Kidney tubule cell (primary cell): Measurements from ENCODE around the gene CEACAM19.

ENCODE experiments used
- DNase-seq: peaks from one replicate; pipeline ENCODE4 v3.0.0-alpha.2; 2018; ENCODE audit warnings: low spot score

The CEACAM19 gene

DNA sequence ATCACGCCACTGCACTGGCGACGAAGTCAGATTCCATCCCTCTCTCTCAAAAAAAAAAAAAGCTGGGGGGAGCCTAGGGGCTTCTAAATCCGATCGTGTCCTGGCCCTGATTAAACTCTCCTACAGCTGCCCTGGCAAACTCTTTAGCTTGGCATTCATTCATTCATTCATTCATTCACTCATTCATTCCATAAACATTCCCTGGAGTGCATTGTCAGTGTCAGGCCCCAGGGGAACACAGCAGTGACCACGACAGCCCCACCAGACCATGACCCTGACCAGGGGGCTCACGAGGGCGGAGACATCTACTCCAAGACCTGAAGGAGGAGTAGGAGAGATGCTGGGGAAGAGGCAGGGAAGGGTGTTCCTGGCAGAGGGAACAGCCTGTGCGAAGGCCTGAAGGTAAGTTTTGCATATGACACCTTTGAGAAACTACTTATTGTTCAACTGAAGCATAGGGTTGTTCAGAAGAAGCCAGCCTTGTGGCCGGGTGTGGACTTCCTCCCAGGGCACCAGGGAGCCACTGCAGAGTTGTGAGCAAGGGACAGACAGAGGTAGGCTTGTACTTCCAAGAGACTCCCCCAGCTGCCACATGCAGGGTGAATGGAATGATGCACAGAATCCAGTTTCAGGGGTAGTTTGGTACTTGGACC is 52.1 kb downstream of the CEACAM19 start:
- no peak for DNase-seq

DNA sequence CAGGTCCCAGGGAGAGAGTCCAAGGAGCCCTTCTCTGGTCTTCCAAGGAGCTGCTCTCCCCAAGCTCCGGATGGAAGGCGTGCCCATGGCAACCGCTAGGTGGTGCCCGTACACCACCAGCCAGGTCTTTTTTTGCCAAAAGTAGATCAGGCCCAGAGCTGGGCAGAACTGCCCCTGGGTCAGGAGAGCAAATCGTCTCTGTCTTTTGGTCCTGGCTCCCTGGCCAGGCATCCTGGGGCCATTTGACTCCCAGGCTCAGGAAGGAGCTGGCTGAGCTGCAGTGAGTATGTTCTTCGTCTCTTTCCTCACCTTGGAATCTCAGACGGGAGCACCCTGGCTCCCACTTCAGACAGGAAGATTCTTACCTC is 52.7 kb downstream of the CEACAM19 start:
- DNase-seq, result peak; percentile 89

DNA sequence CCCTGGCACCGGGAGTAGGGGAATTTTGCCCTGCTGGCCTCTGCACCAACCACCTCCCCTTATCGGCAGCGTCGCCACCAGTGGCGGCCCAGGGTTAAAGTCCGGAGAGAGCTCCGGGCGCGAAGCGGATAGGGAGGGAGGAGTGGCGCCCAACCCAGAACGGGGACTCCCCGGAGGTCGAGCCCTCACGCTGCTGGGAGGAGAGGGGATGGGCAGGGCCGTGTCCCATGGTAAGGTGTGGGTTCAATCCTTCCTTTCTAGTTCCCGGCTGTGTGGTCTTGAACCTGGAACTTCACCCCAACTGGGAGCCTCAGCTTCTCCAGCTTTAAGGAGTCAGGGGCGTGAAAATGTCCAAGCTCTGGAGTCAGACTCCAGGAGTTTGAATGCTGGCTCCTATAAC is 54.0 kb downstream of the CEACAM19 start:
- DNase-seq, result peak; percentile 55

DNA sequence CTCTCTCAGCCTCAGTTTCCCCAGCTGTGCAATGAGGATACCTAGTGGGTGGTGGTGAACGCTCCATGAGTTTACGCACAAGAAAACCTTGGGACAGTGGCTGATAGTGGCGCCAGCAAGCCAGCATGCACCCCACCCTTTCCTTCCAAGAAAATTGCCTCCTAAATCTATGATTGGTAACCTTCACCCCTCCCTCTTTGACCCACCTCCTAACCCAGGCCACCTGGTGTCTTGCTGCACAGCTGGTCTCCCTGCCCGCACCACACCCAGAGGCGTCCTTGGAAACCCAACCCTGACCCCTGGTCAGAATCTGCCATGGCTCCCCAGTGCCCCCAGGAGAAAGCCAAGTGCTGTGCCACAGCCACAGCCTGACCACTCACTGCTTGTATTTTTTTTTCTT is 54.4 kb downstream of the CEACAM19 start:
- DNase-seq, result no peak

DNA sequence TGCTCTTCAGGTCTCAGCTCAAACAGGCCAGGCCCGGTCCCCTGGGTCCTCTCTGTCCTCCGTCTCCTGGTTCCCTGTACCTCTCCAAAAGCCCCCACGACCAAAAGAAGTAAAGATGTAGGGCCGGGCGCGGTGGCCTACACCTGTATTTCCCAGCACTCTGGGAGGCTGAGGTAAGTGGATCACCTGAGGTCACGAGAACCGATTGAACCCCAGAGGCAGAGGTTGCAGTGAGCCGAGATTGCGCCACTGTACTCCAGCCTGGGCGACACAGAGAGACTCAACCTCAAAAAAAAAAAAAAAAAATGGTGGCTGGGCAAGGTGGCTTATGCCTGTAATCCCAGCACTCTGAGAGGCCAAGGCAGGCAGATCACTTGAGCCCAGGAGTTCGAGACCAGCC is 55.2 kb downstream of the CEACAM19 start:
- DNase-seq, result no peak

DNA sequence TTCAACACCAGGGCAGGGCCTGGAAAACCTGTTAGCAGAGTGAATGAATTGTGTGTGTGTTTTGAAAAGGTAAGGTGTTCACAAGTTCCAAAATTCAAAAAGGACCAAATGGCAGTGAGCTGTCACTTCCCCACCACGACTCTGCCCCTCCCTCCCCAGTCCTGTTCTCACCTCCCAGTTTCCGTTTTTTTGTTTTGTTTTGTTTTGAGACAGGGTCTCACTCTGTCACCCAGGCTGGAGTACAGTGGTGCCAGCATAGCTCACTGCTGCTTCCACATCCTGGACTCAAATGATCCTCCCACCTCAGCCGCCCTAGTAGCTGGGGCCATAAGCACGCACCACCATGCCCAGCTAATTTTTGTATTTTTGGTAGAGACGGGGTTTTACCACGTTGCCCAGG is 56.9 kb downstream of the CEACAM19 start:
- DNase-seq, result no peak

DNA sequence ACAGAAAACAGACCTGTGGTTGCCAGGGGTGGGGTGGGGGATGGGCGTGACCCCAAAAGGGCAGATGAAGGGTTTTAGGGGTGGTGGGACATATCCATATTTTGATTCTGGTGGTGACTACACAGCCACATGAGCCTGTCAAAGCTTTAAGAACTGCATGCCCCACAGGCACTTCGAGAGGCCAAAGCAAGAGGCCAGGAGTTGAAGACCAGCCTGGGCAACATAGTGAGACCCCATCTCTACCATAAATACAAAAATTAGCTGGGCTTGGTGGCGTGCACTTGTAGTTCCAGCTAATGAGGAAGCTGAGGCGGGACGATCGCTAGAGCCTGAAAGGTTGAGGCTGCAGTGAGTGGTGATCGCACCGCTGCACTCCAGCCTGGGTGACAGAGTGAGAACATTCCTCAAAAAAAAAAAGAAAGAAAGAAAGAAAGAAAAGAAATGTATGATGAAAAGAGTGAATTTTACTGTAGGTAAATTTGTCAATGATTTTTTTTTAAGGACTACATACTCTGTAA is 58.3 kb downstream of the CEACAM19 start:
- DNase-seq, result peak; percentile 39

DNA sequence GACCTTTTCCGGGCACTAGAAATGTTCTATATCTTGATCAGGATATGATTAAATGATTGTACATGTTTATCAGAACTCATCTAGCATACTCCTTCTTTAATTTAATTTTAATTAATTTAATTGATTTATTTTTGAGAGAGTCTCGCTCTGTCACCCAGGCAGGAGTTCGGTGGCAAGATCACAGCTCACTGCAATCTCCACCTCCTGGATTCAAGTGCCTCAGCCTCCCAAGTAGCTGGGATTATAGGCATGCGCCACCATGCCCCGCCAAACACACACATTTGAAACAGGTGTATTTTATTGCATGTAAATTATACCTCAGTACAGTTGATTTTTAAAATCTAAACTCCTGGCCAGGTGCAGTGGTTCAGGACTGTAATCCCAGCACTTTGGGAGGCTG is 59.8 kb downstream of the CEACAM19 start:
- DNase-seq, result no peak

DNA sequence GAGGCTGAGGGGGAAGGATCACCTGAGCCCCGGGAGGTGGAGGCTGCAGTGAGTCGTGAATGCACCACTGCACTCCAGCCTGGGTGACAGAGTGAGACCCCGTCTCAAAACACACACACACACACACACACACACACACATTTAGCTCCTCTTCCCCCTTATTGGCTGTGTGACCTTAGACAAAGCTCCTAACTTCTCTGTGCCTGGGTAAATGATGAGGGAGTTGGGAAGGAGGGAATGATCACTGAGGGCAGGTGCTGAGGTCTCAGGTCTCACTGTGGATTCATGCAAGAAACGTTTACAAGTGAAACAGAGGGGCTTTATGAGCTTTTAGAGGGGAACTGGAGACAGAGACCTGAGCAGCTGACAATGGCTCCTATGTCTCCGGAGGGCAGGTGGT is 60.3 kb downstream of the CEACAM19 start:
- DNase-seq, result no peak

DNA sequence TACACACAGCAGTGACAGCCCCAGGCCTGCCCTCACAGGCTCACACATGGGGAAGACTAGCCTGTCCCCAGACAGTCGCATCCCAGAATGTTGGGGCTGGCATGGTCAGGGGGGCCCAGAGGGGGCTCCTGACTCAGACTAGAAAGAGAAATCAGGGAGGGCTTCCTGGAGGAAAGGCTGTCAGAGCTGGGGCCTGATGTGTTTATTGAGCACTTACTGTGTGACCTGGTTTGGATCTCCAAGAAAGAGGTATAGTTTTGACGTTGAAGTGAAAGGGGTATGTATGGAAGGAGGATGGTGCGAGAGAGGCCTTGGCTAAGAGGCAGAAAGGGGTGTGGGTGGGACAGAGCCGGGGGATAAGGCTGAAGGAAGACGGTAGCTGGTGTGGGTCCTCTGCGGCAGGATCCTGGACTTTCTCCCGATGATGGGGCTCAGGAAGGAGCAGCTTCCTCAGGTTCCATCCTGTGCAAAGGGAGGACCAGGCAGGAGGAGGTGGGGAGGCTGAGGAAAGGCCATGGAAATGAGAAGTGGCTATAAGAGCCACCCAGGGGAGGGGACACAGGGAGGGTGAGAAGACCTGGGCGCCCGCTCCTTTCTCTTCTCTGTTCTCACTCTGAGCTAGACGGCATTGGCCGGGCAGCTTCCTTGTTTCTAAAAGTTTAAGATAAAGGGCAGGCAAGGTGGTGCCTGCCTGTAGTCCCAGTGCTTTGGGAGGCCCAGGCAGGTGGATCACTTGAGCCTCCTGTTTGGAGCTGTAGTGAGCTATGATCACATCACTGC is 61.1 kb downstream of the CEACAM19 start:
- DNase-seq, result no peak
